GM19193 (cell line): Measurements from ENCODE around the gene KCNQ1.

Experiments
- POLR2A ChIP-seq: IDR thresholded peaks from 4 replicates; pipeline ENCODE4 v1.6.1; 2011; ENCODE audit not compliant: insufficient read depth, insufficient read length; ENCODE audit errors: extremely low read depth

KCNQ1 gene

DNA sequence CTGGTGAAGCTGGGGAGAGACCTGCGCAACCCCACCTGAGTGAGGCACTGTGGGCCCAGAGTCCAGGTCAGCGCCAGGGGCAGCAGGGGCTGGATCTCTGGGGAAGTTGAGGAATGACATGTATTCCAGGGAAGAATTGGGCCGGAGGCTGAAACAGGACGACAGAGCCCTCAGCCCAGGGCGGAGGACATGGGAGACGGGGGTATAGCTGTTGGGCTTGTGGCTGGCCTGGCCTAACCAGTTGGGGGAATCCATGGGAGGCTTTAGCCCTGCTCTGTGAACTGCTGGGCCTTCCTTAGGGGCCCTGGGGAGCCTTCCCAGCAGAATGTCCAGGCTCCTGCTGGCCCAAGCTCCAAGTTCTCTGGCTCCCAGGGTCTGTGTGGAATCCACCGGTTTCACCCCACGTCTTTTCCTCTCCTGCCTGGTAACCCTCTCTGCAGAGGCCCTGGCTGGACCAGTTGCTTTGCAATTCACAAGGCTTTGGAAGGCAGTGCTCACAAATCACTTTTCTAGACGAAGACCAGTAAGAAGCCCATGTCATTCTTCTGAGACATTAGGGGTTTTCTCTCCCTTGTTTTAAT is 305.4 kb downstream of the KCNQ1 start:
- no peak for TF ChIP-seq POLR2A

DNA sequence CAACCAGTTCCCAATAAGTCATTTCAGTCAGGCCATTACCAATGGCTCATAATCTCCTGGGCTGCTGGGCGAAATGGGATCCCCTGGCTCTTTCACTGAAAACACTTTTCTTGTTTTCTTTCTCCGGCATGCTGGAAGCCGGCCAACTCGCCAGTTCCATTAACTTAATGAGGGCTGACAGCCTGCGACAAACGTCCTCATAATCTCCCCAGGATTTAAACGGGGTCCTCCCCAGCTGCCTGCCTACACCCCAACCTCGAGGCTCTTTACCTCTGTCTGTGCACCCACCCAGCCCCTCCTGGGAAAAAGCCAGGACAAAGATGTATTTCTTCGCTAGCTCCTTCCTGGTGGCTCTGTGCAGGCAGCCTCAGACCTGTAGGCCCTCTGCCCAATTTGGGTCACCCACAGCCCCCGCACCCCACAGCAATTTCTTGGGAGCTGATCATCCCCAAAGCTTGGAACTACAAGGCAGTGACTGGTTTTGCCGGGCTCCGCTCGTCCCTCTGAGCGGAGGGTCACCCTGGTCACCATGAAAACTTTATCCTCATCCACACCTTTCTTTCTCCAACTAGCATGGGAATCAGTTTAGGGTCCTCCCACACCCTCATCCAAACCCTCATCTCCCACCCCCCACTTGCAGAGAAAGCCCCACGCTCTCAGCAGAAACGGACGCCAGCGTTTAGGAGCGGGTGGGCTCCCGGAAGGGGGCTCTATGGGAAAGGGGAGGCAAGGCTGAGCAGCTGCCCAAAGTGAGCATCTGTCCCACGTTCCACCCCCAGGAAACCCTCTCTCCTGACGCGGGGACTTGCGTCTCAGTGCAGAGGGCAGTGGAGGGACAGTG is 306.1 kb downstream of the KCNQ1 start:
- no peak for TF ChIP-seq POLR2A

DNA sequence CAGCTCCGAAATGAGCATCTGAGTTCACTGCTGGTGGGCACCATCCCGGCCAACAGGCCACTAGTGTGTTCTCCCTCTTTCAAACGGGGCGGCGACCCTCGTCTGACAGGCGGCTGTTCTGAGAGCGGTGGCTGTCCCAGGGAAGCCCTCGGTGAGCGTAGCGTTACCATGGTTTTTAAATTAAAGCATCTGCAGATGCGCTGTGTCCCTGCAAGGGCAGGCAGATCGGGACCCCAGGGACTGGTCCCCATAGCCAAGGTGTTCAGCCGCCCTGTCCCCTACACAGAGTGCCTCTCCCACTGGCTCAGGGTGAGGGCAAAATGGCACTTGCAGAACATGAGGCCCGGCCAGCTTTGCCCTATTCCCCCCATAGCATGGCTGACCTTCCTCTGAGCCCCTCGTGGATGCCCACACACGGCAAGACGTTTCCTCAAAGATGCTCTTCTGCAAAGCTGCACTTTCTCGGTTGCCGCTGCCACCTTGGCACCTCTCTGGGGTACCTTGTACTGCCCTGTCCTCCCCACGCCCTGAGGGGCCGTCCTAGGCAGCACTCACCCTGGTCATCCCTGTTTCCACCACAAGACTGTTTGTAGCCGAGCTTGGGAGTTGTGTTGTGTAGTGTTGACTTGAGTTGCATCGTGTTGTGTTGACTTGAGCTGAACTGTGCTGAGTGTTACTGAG is 306.9 kb downstream of the KCNQ1 start:
- no peak for TF ChIP-seq POLR2A

DNA sequence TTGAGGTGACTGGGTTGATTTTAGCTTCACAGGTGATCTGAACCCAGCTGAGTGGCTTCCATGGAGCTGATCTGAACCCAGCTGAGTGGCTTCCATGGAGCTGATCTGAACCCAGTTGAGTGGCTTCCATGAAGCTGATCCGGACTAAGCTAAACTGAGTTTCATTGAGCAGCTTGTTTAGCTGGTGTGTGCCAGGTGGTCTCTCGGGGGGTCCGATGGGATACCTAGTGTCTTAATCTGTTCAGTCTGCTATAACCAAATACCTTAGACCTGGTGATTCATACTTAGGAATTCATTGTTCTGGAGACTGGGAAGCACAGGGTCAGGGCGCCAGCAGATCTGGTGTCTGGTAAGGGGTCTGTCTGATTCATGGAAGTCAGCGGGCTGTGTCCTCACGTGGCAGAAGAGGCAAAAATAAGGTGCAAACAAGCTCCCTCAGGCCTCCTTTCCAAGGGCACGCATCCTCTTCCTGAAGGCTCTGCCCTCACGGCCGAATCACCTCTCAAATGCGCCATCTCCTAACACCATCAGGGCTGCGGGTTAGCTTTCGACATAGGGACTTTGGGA is 307.5 kb downstream of the KCNQ1 start:
- TF ChIP-seq POLR2A, result no peak

DNA sequence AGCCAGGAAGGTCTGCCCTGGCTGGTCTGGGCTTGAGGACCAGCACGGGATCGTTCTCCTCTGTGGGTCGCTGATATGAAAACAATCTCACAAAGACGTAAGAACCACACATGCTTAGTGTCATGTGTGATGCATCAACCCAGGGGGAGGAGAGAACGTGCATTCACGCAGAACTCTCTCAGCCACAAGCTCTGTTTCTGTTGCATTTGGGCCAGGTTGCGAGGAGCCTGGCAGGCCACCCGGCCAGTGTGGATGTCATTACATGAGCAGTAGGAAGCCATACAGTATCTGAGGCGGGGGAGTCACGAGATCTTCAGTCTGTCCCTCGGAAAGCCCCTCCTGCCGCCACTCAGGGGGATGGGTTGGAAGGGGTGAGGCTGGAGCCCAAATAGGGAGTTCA is 308.1 kb downstream of the KCNQ1 start:
- no peak for TF ChIP-seq POLR2A

DNA sequence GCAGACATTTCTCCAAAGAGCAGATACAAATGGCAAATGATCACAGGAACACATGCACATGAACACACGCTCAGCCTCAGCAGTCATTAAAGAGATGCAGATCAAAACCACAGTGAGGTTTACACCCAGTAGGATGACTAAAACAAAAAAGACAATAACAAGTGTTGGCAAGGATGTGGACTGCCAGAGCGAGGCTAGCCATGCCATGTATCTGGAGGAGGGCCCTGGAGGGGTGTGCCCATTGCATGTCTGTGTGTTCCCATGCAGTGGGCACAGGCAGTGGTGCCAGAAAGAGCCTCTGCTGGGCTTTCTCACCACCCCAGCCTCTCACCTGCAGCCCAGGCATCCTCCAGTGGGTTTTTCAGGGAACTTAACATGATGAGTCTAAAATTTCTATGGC is 309.2 kb downstream of the KCNQ1 start:
- TF ChIP-seq POLR2A, result no peak

DNA sequence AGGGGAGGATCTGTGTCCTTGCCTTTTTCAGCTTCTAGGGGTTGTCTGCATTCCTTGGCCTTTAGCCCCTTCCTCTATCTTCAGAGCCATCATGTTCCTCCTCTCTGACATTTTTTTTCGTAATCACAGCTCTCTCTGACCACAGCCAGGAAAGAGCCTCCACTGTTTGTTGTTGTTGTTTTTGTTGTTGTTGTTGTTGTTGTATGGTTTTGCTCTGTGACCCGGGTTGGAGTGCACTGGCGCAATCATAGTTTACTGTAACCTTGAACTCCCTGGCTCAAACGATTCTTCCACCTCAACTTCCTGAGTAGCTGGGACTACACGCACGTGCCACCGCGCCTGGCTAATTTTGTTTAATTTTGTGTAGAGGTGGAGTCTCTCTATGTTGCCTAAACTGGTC is 310.3 kb downstream of the KCNQ1 start:
- TF ChIP-seq POLR2A, result no peak

DNA sequence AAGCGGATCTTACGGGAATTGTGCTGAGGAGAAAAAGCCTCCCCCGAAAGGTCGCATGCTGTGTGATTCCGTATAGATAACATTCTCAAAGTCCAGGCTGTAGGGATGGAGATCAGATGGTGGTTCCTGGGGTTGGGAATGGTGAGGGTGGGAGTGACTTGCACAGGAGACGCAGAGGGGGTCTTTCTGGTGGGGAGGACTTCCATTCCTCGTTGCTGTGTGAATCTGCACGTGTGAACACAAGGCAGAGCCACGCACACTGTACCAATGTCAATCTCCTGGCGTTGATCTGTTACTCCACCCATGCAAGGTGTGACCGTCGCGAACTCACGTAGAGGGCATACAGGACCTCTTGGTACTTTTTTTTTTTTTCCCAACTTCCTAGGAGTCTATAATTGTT is 313.9 kb downstream of the KCNQ1 start:
- no peak for TF ChIP-seq POLR2A

DNA sequence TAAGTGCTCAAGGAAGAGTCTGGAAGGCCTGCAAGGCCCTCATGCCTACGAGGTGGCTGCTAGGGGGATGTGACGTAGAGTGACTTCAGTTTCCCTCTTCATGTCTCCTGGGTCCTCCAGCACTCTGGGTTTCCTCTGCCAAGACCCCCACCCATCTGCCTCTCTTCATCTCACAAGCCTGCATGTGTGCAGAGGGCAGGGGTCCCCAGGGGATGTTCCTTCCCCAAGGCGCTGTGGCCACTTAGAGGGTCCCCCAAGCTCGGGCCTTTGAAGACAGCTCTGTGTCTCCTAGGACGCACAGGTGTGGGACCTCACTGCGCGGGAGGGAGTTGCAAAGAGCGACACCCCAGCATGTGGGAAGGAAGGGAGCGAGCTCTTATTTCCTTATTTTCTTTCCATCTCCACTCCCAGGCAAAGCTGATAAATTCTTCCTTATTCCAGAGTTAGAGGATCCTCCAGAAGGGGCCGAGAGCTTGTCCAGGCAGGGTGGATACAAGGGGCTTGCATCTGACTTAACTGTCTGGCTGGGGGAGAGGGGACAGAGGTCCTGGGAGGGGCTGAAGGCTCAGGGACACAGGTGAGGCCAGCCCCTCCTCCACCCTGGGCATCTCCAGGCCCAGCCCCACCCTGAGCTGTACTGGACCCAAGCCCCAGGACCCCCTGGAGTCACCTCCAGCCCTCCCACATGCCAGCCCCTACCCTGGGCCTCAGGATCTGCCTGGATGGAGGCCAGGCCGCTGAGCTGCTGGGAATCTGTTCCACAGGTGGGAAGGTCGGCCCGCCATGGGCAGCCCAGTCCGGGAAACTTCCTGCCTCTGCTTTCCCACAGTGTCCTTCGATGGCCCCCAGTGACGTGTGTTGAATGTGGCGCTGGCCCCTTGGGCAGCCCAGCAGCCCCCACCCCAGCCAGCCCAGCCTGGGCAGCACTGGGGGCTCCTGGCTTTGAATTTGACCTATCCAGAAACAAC is 314.7 kb downstream of the KCNQ1 start:
- TF ChIP-seq POLR2A, result no peak

DNA sequence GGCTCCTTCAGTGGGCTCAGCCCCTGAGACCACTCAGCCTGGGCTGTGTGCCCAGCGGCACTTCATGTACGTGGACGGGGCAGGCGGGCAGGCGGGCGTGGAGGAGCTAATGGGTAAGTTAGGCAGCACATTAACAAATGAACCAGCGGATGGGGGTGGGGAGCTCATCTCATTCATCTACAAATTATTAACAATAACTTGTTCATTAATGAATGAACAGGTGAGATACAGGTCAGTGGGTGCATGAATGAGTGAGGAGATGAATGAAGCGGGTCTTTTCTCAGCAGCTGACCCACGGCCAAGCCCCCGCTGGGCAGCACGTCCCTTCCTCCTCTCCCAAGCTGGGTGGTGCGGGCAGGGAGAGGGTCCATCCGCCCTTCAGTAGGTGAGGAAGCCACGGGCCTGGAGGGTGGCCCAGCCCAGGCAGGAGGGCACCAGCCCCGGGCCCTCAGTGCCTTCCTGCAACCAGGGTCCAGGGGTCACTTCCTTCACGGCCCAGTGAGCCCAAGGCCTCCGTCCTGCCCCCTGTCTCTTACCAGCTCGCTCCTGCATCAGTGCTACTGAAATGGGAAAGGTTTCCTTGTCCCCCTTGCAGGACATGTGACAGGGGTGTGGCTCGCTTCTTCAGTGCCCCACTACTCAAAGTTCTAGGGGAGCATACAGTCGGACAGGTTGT is 315.5 kb downstream of the KCNQ1 start:
- no peak for TF ChIP-seq POLR2A

DNA sequence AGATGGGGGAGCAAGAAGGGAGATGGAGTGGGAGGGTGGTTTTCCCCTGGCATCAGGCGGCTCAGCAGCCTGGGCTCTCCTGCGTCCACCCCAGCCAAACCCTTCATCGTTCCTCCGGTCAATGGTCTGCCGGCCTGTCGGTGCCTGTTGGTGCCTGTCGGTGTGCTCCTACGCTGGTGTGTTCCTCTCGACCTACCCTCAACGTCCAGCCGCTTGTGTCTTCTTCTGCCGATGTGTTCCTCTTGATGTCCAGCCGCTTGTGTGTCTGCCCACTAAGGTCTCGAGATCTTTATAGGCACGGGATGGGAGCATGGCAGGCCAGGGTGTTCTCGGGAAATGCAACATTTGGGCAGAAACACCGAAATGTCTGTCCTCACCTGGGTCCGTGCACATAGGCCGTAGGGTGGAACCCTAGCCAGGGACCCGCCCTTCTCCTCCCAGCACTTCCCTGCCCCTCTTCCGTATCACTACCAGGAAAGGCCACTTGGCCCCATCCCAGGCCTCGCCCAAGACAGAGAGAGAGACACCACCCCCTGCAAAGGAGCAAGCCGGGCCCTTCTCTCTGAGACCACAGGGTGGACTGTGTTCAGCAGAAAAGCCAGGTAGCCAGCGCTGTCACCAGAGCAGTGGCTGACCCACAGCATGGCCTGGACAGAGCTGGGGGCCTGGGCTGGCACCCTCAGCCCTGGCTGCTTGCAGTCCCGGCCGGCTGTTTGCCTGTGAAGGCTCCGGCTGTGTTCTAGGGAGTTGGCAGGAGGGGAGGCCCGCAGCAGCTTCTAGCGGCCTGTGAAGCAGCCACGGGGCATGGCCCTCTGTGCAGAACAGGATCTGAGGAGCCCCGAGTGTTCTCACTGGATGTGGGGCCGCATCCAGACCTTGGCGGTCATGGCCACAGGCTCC is 316.6 kb downstream of the KCNQ1 start:
- TF ChIP-seq POLR2A, result no peak

DNA sequence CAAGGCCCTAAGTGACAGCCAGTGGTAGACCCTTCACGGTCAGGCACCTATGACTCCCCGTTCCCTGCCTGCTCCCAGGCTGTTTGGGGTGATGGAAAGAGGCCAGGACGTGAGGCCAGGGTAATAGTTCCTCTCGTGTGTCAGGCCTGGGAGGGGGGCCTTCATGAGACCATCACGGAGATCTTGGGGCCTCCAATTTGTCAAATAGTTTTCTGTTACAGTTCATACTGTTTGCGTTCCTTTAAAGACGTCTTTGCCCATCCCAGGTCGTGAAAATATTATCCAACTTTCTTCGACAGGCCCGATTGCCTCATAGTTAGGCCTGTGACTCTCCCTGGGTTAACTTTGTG is 317.2 kb downstream of the KCNQ1 start:
- TF ChIP-seq POLR2A, result no peak

DNA sequence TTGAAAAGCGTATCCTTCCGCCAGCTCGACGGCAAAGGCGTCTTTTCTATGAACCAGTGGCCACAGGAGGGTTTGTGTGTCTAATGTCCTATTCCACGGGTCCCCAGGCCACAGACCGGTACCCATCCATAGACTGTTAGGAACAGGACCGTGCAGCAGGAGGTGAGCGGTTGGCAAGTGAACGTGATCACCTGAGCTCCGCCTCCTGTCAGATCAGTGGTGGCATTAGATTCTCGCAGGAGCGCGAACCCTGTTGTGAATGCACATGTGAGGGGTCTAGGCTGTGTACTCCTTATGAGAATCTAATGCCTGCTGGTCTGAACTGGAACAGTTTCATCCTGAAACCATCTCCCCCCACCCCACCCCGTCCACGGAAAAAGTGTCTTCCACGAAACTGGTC is 317.6 kb downstream of the KCNQ1 start:
- TF ChIP-seq POLR2A, result no peak
